T-helper 2 cell treated with Interferon-gamma antibody and Interleukin-4, amounts not matched to agents 100 ng/mL and 5 ng/mL, for 36 hours (primary cell): Measurements from ENCODE around the gene LZTR1. TPM values are rescaled to one million over a fixed set of nuclear protein-coding genes. Genes with fewer than 3 reads are reported as not detected.
"Not testable (repeated sequence)": the region's sequence is repeated elsewhere in the genome, so short reads cannot be mapped to it uniquely, and the experiment has no call there.

Source experiments
- intact Hi-C: fragments of 100-400 bp; cut with micrococcal nuclease; formaldehyde crosslinking; loops from one replicate; pipeline ENCODE4 v1.15.1; 2023
- total RNA-seq: library from RNA; stranded (reverse); gene quantifications from 2 replicates; pipeline ENCODE4 v1.2.3, GENCODE V29; 2022

Gene LZTR1
- total RNA-seq, 1 donor from 2014 or later: 67.1 TPM

DNA sequence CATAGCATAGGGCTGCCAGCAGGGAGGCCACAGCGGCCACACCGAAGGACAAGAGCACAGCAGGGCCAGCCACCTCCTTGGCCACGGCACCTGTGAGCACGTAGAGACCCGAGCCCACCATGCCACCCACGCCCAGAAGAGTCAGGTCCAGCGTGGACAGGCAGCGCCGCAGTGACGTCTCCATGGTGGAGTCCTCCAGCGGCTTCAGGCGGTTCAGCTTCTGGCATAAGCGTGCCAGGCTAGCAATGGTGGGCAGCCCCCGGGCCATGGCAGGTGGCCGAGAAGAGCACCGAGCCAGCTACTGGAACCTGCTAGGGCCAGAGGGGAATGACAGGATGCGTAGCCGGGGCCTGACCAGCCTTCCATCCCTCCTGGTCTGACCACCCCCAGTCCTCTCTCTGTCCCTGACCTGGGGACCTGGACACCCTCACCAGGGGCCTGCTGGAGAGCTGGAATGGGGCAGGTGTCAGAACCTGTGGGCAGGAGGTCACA is 49.5 kb downstream of the LZTR1 start:
- intact Hi-C loops: no loop called here

DNA sequence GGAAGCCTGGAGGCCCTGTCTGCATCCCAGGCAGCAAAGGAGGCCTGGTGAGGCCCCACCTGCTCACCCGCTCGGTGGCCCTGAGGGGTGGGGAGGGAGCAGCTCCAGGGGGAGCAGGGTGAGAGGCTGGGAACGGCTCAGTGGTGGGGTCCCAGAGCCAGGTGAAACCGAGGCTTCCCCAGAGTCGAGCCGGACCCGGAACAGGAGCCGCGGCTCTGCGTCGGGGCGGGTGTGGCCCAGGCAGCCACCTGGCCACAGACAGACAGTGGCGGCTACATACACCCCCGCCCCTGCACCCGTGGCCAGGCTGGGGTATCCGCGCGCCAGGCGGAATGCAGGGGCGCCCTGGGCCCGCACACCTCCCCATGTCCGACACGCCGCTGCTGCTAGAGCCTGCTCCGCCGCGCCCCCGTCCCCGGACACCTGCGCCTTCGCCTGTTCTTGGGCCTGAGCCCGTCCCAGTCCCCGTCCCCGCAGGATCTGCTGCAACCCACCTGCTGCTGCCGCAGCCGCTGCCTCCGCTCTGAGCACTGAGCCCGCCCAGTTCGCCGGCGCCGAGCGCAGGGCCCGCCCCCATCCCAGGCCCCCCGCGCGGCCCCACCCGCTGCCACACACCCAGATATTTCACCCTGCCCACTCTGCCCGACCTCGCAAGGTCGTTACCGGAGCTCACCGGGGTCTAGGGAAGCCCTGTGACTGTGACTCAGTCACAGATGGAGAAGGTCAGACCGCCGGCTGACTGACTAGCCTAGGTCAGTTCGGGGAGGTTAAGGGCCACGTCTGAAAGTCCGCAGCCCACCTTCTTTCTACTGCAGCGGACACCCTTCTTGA is 50.2 kb downstream of the LZTR1 start, which contains the start of gene SLC7A4:
TSS of gene SLC7A4 (minus strand) at position 525 of the 831 bp plus-strand sequence. CDS start 749 bp downstream, outside the sequence.
- intact Hi-C loops: no loop called here

- intact Hi-C loops: no loop called here
Observed at GRCh38 chr22:21032868-21033688, 51.0 kb downstream of the LZTR1 start.

- intact Hi-C loops: no loop called here
Observed at GRCh38 chr22:21033895-21034294, 51.8 kb downstream of the LZTR1 start.

DNA sequence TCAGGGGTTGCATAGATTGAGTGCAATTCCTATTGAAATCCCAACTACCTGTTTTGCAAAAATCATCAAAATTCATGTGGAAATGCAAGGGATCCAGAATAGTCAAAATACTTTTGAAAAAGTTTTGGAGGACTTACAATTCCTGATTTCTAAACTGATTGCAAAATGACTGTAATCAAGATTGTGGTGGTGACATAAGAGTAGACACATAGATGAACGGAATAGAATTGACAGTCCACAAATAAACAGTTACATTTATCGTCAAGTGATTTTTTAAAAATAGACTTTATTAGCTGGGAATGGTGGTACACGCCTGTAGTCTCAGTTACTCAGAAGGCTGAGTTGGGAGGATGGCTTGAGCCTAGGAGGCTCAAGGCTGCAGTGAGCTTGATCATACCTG is 52.9 kb downstream of the LZTR1 start:
- intact Hi-C loops: no loop called here

DNA sequence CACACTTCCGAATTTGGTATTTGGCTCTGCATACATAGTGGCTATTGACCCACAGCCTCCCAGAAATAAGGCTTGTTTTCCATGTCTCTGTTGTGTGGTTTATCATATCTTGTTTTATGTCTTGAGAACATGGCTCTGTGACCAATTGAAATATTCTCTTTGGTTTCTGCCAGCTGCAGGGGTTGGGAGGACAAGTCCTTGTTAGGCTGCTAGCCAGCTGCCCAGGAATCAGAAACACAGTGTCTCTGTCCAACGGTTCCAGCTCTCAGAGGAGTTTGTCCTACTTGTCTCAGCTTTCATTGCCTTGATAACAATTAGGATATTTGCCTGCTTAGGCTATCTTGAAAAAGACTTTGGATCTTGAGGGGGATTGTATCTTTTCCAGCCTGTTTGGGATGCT is 56.3 kb downstream of the LZTR1 start:
- intact Hi-C loops: no loop called here

GRCh38 chr22:21039158-21039557 is 57.1 kb downstream of the LZTR1 start:
- intact Hi-C loops: not testable (repeated sequence)

GRCh38 chr22:21041937-21042336 is 59.8 kb downstream of the LZTR1 start:
- intact Hi-C loops: no loop called here

GRCh38 chr22:21042978-21043859 is 61.1 kb downstream of the LZTR1 start:
- intact Hi-C loops: no loop called here

DNA sequence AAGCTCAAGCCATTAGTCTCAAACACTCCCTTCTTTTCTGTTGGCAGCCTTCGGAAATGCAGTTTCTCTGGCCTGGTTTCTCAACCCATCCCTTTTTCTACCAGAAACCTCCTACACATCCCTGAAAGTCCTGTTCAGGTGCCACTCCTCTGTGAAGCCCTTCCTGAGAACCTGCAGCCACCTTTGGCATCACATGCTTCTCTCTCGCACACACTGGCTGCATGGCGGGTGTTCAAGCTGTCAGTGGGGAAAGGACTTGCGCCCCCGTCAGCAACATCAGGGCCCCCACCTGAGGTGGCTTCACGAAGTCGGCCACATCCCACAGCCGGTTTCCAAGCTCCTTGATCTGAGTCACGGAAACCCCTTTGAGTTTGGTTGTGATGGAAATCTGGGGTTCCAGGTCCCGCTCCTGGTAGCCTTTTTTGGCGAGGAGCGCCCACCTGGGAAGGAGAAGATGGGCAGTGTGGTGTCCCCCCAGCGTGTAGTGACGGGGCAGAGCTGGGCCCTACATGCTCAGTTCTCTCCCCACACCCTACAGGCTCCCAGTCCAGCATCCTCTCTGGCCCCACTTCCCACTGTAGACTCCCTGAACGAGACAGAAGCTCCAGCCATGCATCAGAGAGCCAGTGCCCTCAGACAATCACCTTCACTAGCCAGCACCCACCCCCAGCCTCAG is 61.9 kb downstream of the LZTR1 start:
- intact Hi-C loops: no loop called here

DNA sequence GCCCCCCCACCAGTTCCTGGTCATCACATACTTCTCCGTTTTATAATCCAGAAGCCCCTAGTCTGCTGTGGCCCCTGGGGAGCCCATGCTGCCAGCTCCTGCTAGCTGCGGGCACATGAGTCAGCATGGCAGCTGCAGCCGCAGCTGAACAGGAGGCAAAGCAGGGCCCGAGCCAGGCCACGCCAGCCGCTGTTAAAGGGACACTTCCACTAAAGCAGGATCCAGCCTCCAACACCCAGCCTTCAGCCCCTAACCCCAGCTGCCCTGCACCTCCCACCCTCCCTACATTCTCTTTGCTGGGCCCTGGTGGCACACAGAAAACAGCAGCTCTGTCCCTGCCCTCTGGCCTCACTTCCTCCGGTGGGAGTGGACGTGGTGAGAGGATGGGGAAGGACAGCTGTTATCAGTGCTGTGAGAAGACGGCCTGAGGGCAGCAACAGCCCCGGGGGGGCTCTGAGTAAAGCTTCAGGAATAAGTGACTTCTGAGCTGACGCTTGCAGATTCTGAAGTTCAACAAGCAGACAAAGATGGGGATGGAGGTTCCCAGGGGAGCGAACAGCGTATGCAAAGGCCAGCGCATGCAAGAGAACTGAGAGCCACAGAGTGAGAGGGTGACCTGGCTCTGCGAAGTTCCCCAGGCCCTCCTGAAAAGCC is 63.0 kb downstream of the LZTR1 start:
- intact Hi-C loops: no loop called here

GRCh38 chr22:21045585-21046294 is 63.6 kb downstream of the LZTR1 start, which contains the start of gene LRRC74B:
LRRC74B (plus strand) TSS chr22:21045946; CDS start chr22:21045987, 41 bp downstream.
- intact Hi-C loops: no loop called here

GRCh38 chr22:21047035-21047661 is 65.1 kb downstream of the LZTR1 start:
- intact Hi-C loops: no loop called here

GRCh38 chr22:21047730-21048129 is 65.6 kb downstream of the LZTR1 start:
- intact Hi-C loops: no loop called here

DNA sequence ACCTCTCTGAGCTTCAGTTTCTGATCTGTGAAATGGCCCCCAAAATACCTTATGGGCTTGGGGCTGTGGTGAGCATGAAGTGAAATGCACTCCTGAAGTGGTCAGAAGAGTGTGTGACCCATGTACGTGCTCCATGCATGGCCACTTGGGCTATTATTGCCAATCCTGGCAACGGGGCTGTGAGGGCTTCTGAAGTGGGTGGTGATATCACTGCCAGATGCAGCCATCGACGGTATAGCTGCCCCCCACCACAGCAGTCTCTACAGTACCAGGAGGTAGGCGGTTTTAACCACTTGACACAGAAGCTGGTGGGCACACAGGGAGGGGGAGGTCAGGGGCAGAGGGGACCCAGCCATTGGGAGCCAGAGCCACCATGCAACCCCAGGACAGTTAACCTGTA is 66.4 kb downstream of the LZTR1 start:
- intact Hi-C loops: not testable (repeated sequence)
